GM03348 (cell line): ENCODE data around the gene RMDN3.

Experiments used
- DNase-seq: peaks from one replicate; pipeline ENCODE4 v3.0.0; 2012; ENCODE audit warnings: low spot score

RMDN3 gene

GRCh38 chr15:40754883-40755811, at the start of gene RMDN3:
RMDN3 (minus strand) TSS chr15:40755254; CDS start chr15:40754783, 471 bp downstream.
- peak; percentile 98 for DNase-seq

DNA sequence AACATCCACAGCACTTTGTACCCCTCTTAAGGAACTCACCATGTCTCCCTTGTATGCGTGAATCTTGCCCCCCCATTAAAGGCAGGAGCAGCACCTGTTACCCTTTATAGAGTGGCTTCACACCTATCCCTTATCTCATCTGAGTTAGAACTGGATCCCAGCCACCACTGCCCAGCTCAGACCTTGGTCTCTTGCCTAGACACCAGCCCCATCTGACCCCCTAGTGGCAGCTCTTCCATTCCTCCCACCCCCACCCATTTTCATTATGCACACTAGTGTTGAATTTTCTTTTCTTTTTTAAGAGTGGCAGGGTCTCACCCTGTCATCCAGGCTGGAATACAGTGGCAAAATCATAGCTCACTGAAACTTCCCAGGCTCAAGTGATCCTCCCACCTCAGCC, 48.6 kb upstream of the RMDN3 start:
- DNase-seq = no peak

DNA sequence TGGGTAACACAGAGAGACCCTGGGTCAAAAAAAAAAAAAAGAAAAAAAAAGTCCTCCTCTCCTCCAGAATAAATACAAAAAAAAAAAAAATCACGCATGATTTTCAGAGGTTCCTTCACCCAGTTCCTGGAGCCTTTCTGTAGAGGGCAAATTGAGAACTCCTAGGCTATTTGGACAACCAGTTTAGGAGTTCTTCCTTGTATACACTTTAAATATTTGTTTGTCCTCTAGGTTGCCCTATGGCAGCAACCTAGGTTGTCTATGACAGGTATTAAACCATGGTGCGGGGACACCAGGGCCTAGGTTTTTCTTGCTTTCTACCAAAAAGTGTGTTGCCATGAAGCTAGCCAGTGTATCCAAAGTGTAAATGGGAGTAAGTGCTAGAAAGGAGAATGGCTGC, 48.0 kb upstream of the RMDN3 start:
- DNase-seq = no peak

DNA sequence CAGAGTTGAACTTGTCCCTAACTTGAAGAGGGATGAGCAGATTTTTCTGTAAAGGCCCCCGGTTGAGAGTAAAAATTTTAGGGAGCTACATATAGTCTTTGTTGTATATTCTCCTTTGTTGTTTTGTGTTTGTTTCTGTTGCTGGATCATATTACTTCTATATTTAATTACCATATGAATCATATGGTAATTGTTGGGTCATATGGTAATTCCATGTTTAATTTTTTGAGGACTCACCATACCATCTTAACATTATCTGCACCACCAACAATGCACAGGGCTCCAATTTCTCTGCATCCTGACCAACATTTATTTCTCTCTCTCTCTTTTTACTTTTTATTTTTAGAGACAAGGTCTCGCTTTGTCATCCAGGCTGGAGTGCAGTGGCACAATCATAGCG, 44.5 kb upstream of the RMDN3 start:
- DNase-seq = no peak

DNA sequence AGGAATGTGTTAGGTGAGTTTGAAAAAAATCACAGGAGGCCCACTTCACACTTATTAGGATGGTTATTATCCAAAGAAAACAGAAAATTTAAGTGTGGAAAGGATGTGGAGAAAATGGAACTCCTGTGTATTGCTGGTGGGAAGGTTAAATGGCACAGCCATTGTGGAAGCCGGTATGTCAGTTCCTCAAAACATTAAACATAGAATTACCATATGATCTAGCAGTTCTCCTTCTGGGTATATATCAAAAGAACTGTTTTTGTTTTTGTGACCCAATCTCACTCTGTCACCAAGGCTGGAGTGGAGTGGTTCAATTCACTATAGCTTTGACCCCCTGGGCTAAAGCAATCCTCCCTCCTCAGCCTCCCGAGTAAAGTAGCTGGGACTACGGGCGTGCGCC, 41.5 kb upstream of the RMDN3 start:
- no peak for DNase-seq

- no peak for DNase-seq
Measured at GRCh38 chr15:40796041-40796440, 41.0 kb upstream of the RMDN3 start.

DNA sequence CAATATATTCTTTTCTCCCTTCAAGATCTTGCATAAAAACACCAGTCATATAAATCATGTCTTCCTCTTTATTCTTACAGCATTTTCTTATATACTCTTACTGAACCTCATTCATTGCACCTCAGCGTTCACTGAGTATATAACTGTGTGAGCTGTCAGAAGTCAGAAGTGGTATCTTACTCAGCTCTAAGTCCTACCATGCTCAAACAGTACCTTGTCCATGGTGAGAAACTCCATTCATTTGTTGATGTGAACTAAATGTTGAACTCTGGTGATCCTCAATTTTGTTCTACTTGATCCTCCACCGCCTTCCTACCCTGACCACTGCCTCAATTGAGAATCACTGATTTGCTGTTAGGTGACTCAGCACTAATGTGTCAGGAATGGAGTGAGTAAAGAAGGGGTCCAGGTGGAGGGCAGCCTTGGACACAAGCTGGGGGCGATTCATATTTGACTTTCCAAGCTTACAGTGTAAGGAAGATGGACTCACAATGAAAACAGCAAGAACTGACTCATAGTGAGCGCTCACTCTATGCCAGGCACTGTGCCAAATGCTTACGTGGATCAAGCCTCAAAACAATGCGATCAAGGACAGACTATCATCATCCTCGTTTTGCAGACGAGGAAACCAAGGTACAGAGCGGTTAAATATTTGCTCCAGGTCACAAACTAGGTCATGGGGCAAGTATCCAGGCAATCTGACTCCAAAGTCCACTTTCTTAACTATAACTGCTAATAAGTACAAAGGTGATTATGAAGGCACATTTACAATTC, 38.3 kb upstream of the RMDN3 start:
- peak; percentile 73 for DNase-seq

- DNase-seq = no peak
Measured at GRCh38 chr15:40792394-40792793, 37.3 kb upstream of the RMDN3 start.

GRCh38 chr15:40790718-40791117, 35.7 kb upstream of the RMDN3 start:
- DNase-seq = no peak

GRCh38 chr15:40789999-40790398, 34.9 kb upstream of the RMDN3 start:
- no peak for DNase-seq

- no peak for DNase-seq
Measured at GRCh38 chr15:40789119-40789518, 34.1 kb upstream of the RMDN3 start.

DNA sequence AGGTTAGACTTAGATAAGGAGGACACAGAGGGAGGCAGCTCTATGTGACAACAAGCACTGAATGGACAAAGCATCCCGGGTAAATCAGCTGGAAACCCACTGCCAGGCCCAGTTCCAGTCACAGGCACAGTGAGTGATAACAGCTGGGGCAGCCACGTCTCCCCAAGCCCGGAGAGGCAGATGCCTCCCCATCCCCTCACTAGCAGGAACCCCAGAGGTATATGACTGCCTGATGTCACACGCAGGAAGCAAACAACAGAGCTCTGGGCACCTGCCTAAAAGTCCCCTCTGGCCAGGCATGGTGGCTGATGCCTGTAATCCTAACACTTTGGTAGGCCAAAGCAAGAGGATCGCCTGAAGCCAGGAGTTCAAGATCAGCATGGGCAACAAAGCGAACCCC, 32.9 kb upstream of the RMDN3 start:
- DNase-seq = no peak

DNA sequence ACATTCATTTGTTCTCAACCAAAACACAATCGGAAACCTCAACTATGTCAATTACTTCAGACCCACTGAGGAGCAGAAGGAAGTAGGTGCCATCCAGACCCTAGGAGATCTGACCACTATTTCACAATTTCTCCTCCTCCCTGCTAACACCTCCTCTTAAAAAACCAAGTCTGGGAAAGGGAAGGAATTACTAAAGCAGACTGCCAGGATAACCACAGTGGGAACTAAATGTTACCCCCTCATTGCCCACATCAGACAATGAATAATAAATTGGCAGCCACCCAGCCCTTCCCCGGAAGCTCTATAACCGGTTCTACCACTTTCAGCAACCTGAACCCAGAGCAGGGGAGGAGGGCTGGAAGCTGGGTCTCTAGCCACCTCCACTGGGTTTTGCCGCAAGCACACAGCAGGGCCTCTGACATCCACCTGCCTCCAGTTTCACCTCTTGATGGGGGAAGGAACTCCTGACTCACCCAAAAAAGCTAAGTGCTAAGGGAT, 32.3 kb upstream of the RMDN3 start:
- DNase-seq = peak; percentile 65

- DNase-seq = no peak
Measured at GRCh38 chr15:40785814-40786213, 30.8 kb upstream of the RMDN3 start.

GRCh38 chr15:40785164-40785563, 30.1 kb upstream of the RMDN3 start:
- no peak for DNase-seq

DNA sequence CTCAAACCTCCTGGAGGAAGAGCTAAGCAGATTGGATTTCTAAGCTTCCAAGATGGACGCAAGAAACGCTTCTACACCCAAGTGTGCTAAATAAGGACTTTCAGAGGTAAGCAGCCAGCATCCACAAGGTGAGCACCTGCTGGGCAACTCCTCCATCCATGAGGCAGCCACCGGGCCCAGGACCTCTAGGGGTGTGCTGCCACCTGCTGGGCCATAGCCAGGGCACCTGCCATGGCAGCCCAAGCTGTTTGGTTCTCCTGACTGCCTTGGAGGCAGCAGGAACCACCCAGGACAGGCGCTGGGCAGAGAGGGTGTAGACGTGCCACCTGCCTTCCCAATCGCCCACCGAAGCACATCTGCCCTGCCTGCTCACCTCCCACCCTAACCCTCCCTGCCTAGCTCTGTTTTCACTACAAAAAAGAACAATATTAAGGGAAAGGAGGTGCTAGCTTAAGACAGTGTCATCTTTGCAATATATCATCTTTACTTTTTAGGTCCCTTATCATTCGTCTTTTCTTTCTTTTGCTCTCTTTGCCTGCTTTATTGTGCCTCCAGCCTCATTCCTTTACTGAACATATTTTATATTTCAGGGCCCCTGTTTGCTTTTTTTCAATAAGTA, 27.7 kb upstream of the RMDN3 start:
- no peak for DNase-seq

GRCh38 chr15:40776537-40777141, 21.6 kb upstream of the RMDN3 start:
- DNase-seq = peak; percentile 86

DNA sequence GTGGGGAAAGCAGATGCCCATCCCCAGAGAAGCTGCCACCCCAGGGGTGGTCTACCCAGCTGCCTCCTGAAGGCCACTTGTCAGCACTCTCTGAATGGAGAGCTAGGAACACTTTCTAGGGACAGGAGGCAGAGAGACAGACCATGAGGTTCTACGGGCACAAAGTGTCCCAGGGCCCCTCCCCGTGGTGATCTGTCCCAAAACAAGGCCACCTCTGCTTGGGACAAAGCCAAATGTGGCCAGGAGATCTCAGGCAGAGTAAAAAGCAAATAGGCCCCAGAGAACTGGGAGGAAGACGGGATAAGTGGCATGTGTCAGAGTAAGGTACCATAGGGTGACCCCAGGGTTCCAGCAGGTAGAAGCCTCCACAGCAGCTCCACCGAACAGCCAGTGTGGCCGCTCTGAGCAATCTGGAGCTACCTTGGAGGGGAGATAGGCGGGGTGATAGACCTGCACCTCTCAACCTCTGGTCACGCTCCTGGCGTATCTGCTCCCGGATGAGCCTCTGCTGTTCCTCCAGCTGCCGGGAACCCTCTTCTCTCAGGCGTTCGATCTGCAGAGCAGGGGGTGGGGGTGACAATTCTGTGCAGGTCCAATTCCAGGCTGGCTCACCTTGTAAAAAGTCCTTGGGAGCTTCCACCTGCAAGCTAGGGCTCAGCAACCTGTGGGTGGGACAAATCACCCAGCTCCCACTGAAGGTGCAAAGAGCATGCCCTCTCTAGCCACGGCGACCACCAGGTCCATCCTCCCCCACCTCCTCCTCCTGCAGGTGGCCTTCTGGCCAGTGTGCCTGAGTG, 20.9 kb upstream of the RMDN3 start:
- DNase-seq = no peak

DNA sequence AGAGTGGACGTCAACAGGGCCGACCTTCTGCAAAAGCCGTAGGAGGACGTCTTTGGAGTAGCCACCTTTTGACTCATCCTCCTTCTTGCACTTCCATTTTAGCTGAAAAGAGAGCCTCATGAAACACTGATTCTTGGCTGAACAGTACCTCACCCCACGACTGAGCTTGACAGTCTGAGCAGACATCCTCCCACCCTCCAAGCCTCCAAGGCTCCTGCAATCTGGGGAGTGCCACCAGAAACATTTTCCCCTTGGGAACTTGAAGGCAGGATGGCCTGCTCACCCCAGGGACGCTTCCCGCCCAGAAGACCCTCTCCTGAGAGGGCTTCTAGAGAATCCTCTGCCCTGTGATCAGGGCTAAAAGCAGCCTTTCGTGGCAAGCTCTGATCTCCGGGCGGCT, 20.0 kb upstream of the RMDN3 start:
- DNase-seq = no peak

DNA sequence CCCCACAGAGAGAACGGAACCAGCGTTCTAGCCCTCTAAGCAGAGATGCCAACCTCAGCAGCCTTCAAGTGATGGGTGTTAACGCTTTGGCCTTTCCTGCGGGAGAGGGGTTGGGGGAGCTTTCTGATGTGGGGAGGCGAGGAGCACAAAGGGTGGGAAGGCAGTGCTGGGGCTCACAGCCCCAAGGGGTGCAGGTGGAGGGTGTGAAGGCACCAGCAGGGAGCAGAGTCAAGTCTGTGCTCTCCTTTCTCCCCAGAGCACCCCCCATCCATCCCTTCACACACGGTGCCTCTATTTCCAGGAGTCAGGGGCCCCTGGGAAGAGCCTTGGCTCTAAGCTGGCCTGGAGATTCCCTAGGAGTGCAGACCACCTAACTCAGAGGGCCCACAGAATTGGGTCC, 18.8 kb upstream of the RMDN3 start:
- no peak for DNase-seq

- DNase-seq = no peak
Measured at GRCh38 chr15:40773496-40773895, 18.4 kb upstream of the RMDN3 start.
